Measurements from ENCODE around the gene KCTD3.

The KCTD3 gene

DNA sequence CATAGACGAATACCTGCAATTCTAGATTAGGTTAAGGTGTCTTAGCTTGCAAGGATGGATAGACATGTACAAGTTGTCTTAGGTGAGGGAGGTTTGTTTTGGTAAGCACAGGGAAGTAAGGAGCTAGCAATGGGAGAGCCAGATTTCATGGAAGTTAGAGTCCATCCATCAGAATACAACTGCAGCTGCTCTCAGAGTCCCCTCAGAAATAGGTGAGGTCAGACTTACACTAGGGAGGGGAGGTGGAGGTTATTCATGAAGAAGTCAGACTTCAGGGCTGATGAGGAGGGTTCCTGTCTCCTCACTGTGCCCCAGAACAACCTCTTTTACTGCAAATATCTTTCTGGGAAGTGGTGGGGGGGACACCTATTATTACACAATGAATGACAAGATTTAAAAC, 85.3 kb downstream of the KCTD3 start:
- TF ChIP-seq CTCF (conservative IDR thresholded peaks at IDR 0.05; ENCODE audit: control insufficient read depth, insufficient read depth, low read depth, low read length): no peak
- no peak for DNase-seq (ENCODE audit: low read depth)
- H3K4me3 ChIP-seq (ENCODE audit: control insufficient read depth, low read depth, low read length): no peak overlapping the region

DNA sequence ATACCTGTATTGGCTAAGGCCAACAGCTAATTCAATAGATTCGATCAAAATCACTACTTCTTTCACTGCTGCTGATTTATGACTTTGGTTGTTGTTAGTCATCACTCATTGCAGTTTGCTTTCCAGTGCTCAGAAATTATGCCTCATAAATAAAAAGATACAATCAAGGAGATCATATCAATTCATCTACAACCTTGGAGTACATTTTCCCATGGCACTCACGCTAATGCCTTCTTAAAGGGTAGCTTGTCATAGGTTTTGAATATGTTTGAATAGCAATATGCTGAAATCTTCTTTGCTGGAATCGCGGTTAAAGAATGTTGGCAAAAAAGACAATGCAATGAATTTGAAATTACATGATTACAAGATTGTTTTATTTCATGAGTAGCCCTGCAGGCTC, 89.9 kb downstream of the KCTD3 start:
- no peak overlapping the region for H3K4me3 ChIP-seq (ENCODE audit: control insufficient read depth, low read depth, low read length)
- DNase-seq (ENCODE audit: low read depth): no peak

GRCh38 chr1:215660259-215660658, 93.2 kb downstream of the KCTD3 start:
- DNase-seq (ENCODE audit: low read depth): no peak
- TF ChIP-seq CTCF (conservative IDR thresholded peaks at IDR 0.05; ENCODE audit: control insufficient read depth, insufficient read depth, low read depth, low read length): no peak
- no peak overlapping the region for H3K4me3 ChIP-seq (ENCODE audit: control insufficient read depth, low read depth, low read length)

More for the DNA sequence above, 89.9 kb downstream of the KCTD3 start:
- no peak for TF ChIP-seq CTCF (conservative IDR thresholded peaks at IDR 0.05; ENCODE audit: control insufficient read depth, insufficient read depth, low read depth, low read length)

GRCh38 chr1:215661033-215661432, 93.9 kb downstream of the KCTD3 start:
- no peak for DNase-seq (ENCODE audit: low read depth)
- no peak overlapping the region for H3K4me3 ChIP-seq (ENCODE audit: control insufficient read depth, low read depth, low read length)
- TF ChIP-seq CTCF (conservative IDR thresholded peaks at IDR 0.05; ENCODE audit: control insufficient read depth, insufficient read depth, low read depth, low read length): no peak

DNA sequence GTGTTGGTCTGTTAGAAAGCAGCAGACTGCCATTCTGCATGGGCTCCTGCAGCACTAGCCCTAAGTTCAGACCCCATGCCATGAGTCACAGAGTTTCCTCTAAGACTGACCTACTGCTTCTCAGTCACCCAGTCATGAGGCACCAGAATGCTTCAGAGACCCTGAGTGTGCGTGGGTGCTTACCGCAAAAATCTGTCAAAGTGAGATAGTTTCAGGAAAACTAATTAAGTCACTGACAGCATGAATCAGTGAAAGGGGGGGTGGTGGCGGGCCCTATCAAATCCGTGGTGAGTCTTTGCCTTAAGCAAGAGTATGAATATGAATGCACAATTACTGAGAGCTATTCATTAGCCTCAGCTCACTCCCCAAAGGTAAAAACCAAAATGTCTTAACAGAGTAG, 98.1 kb downstream of the KCTD3 start:
- peak; percentile 86 for DNase-seq (ENCODE audit: low read depth)
- no peak overlapping the region for H3K4me3 ChIP-seq (ENCODE audit: control insufficient read depth, low read depth, low read length)
- no peak for TF ChIP-seq CTCF (conservative IDR thresholded peaks at IDR 0.05; ENCODE audit: control insufficient read depth, insufficient read depth, low read depth, low read length)

DNA sequence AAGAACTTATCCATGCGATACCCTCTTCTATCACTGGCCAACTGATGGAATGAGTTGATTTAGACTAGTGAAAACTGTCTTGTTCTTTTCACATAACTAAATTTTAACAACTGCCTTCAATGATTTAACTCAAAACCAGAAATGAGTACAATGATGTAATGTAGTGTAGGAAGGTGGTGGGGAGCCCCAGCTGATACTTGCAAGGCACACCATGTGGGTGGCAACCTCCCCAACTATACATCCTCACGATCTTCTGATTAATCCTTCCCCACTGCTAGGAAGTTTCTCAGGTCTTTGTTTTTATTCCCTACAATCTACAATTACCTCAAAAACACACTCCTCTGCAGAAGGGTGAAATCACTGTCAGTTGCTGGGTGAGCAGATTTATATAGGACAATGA, 100.7 kb downstream of the KCTD3 start:
- TF ChIP-seq CTCF (conservative IDR thresholded peaks at IDR 0.05; ENCODE audit: control insufficient read depth, insufficient read depth, low read depth, low read length): no peak
- H3K4me3 ChIP-seq (ENCODE audit: control insufficient read depth, low read depth, low read length): no peak overlapping the region
- no peak for DNase-seq (ENCODE audit: low read depth)

DNA sequence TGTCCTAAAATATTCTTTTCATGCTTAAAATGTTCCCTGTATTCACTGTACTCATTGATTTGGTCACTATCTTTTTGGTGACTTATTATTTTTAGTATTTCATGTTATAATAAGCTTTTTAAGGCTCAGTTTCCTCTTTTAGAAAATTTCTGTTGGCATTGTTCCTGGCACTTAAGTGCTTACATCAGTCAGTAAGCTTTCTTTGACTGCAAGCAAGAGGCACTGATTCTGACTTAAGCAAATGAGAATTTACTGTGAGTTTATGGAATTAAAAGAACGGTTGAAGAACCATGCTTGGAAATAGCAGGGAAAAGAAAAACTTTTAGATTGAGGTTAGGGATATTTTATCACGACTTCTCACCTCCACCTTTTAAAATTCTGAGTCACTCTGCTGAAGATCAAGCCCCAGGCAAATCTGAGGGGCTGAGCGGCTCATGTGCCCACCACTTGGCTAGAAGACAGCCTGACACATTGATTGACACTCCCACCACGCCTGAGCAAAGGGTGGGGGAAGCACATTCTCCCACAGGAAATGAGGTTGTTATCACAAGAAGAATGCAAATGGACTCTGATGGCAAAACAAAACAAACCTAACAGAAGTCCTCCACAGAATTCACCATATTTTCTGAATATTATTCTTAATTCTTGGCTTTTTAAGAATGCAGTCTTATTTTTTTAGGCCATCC, 102.8 kb downstream of the KCTD3 start:
- no peak for DNase-seq (ENCODE audit: low read depth)
- no peak for TF ChIP-seq CTCF (conservative IDR thresholded peaks at IDR 0.05; ENCODE audit: control insufficient read depth, insufficient read depth, low read depth, low read length)
- no peak overlapping the region for H3K4me3 ChIP-seq (ENCODE audit: control insufficient read depth, low read depth, low read length)
